Neural progenitor cell (in vitro differentiated cells): ENCODE measurements around the gene SLC25A20. TPM values are rescaled to one million over a fixed set of nuclear protein-coding genes. Genes with fewer than 3 reads are reported as not detected.

Experiments used
- DNase-seq: peaks from one replicate; pipeline ENCODE4 v3.0.0-alpha.2; 2016; ENCODE audit warnings: low spot score
- H2AFZ ChIP-seq: fragments of 200-600 bp; sonication (generic); replicated peaks from 2 replicates; pipeline ENCODE4 v1.6.1; 2016; ENCODE audit warnings: antibody characterized with exemption
- H3F3A ChIP-seq: fragments of 200-600 bp; sonication (generic); 2 replicates; pipeline ENCODE4 v1.6.1; 2016; ENCODE audit warnings: antibody characterized with exemption, low read depth
- H3K27ac ChIP-seq: fragments of 200-600 bp; sonication (generic); 2 replicates; pipeline ENCODE4 v1.5.1; 2016; ENCODE audit warnings: mild to moderate bottlenecking
- H3K27me3 ChIP-seq: fragments of 200-600 bp; sonication (generic); 2 replicates; pipeline ENCODE4 v1.6.1; 2016; ENCODE audit warnings: mild to moderate bottlenecking, moderate library complexity
- H3K36me3 ChIP-seq: fragments of 200-600 bp; sonication (generic); 2 replicates; pipeline ENCODE4 v1.5.1; 2016
- H3K4me1 ChIP-seq: fragments of 200-600 bp; sonication (generic); 2 replicates; pipeline ENCODE4 v1.6.1; 2016; ENCODE audit warnings: mixed run types
- H3K4me2 ChIP-seq: fragments of 200-600 bp; sonication (generic); 2 replicates; pipeline ENCODE4 v1.6.1; 2016
- H3K4me3 ChIP-seq: fragments of 200-600 bp; sonication (generic); 2 replicates; pipeline ENCODE4 v1.5.1; 2016
- H3K79me2 ChIP-seq: fragments of 200-600 bp; sonication (generic); 2 replicates; pipeline ENCODE4 v1.6.1; 2016; ENCODE audit warnings: low read depth
- H3K9ac ChIP-seq: fragments of 200-600 bp; sonication (generic); 2 replicates; pipeline ENCODE4 v1.6.1; 2016
- H3K9me3 ChIP-seq: fragments of 200-600 bp; sonication (generic); 2 replicates; pipeline ENCODE4 v1.5.1; 2016; ENCODE audit warnings: low read depth
- H4K20me1 ChIP-seq: fragments of 200-600 bp; sonication (generic); 2 replicates; pipeline ENCODE4 v1.6.1; 2016; ENCODE audit warnings: low read depth
- H3K27ac Mint-ChIP-seq: 3 replicates; pipeline ENCODE4 v1.8.0; 2021; ENCODE audit warnings: mixed read lengths
- H3K27me3 Mint-ChIP-seq: 2 replicates; pipeline ENCODE4 v1.8.0; 2022; ENCODE audit warnings: low read depth, mild to moderate bottlenecking, inconsistent platforms, moderate library complexity, mixed read lengths; ENCODE audit not compliant: insufficient read depth
- H3K36me3 Mint-ChIP-seq: 3 replicates; pipeline ENCODE4 v1.8.0; 2021; ENCODE audit warnings: mixed read lengths
- H3K4me1 Mint-ChIP-seq: 3 replicates; pipeline ENCODE4 v1.8.0; 2021; ENCODE audit warnings: mixed read lengths
- H3K4me3 Mint-ChIP-seq: 3 replicates; pipeline ENCODE4 v1.8.0; 2021; ENCODE audit warnings: mild to moderate bottlenecking, moderate library complexity, mixed read lengths
- H3K9me3 Mint-ChIP-seq: 3 replicates; pipeline ENCODE4 v1.8.0; 2020; ENCODE audit warnings: mixed read lengths
- EZH2 ChIP-seq: fragments of 200-600 bp; sonication (generic); IDR thresholded peaks from 2 replicates; pipeline ENCODE4 v1.6.1; 2017; ENCODE audit warnings: antibody characterized with exemption, mild to moderate bottlenecking, moderate library complexity
- EZH2phosphoT487 ChIP-seq: fragments of 200-600 bp; sonication (generic); IDR thresholded peaks from 2 replicates; pipeline ENCODE4 v1.6.1; 2017; ENCODE audit warnings: antibody characterized with exemption
- total RNA-seq: library from RNA; depleted of rRNA; stranded (reverse); fragments of >200 nt; gene quantifications from 2 replicates; pipeline ENCODE4 v1.2.3, GENCODE V29; 2015; ENCODE audit warnings: low replicate concordance
- TF ChIP-seq, protein P1 (sequence below): fragments of 200-600 bp; sonication (generic); IDR thresholded peaks from 2 replicates; pipeline ENCODE4 v1.5.1; 2017; ENCODE audit warnings: antibody characterized with exemption, mild to moderate bottlenecking

SLC25A20 gene, protein sequence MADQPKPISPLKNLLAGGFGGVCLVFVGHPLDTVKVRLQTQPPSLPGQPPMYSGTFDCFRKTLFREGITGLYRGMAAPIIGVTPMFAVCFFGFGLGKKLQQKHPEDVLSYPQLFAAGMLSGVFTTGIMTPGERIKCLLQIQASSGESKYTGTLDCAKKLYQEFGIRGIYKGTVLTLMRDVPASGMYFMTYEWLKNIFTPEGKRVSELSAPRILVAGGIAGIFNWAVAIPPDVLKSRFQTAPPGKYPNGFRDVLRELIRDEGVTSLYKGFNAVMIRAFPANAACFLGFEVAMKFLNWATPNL
- total RNA-seq, result 4.3 and 12.5 TPM in 2 replicates

DNA sequence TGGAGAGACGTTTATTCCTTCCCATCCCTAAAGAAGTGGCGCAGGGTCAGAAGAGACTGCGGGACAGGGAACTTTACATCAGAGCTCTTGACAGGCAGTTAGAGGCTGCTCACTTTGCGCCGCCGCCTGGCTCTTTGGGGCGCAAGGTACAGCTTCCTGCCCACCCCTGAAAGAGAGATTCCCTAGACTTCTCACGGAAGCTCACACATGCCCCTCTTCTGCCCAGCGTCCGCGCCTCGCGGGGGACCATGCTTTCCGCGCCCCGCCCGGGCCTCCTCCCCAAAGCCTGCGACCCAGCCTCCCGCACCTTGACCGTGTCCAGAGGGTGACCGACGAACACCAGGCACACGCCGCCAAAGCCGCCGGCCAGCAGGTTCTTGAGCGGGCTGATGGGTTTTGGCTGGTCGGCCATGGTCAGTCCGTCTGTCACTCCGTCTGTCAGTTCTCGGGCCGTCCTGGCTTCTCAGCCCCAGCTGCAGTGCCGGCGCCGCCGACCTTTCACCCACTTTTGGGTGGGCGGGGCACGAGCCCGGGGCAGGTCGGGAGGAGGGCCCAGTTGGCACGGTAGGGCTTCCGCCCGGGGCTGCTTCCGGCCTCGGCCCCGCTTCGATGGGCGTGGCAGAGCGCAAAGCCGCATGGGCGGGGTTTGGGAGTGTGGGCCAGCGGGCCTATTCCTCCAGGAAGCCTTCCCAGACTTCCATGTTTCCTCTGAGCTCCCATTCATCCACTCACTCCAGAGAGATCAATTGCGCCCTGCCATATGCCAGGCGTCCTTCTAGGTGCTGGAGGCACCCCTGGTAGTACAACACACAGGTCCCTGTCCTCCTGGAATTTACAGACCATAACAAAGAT lies at the start of gene SLC25A20:
Gene SLC25A20, minus strand, starts transcription at position 500 of the 852 bp plus-strand sequence. Its CDS starts 88 bp downstream, at position 412.
- no peaks in the 10 kb centered on the region for H3K36me3 Mint-ChIP-seq
- peak within 1 kb of the TSS; percentile 62 for H3K4me3 ChIP-seq
- peak within 1 kb of the TSS; percentile 82 for H3K4me2 ChIP-seq

DNA sequence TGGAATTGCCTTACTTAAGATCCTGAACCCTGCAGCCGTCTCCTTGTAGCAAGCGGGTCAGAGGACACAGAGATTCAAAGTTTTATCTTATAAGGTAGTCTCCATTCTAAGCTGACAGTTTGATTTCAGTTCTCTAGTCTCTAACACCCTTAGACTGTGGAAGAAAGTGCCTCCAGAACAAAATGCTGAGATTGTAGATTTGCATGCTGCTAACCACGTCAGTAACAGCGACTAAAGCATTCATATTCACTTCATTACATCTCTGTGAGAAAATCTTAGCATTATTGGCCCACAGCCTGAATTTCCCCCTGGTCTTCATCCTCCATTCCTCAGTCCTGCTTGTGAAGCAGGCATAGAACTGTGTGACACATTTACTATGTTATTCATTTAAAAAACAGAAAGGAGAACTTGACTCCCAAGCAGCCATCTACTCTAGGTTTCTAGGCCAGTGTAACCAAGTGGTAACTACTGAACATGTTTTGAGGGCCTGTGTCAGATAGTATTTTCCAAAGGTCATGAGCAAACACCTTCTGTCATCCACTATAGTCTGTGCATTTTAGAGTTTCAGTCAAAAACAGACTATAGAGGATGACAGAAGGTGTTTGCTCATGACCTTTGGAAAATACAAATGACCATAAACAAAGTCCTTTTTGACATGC lies 47.3 kb upstream of the SLC25A20 start:
- H4K20me1 ChIP-seq, result peaks cover 17% of the 10 kb centered on the region
- no peak overlapping the region for H3K4me3 Mint-ChIP-seq
- H3K4me2 ChIP-seq, result no peak overlapping the region
- no peaks in the 10 kb centered on the region for H3K27me3 ChIP-seq
- peaks cover 8% of the 10 kb centered on the region for H3K4me1 ChIP-seq
- H3K36me3 Mint-ChIP-seq, result peaks cover 17% of the 10 kb centered on the region
- DNase-seq, result no peak
- H3K9me3 Mint-ChIP-seq, result no peaks in the 10 kb centered on the region
- no peak overlapping the region for H3K27ac Mint-ChIP-seq
- H3K9ac ChIP-seq, result no peak overlapping the region
- H3K4me3 ChIP-seq, result no peak overlapping the region
- H3K27ac ChIP-seq, result no peak overlapping the region
- no peaks in the 10 kb centered on the region for H3K36me3 ChIP-seq
- H2AFZ ChIP-seq, result no peak overlapping the region
- no peaks in the 10 kb centered on the region for H3F3A ChIP-seq
- TF ChIP-seq, protein P1, sequence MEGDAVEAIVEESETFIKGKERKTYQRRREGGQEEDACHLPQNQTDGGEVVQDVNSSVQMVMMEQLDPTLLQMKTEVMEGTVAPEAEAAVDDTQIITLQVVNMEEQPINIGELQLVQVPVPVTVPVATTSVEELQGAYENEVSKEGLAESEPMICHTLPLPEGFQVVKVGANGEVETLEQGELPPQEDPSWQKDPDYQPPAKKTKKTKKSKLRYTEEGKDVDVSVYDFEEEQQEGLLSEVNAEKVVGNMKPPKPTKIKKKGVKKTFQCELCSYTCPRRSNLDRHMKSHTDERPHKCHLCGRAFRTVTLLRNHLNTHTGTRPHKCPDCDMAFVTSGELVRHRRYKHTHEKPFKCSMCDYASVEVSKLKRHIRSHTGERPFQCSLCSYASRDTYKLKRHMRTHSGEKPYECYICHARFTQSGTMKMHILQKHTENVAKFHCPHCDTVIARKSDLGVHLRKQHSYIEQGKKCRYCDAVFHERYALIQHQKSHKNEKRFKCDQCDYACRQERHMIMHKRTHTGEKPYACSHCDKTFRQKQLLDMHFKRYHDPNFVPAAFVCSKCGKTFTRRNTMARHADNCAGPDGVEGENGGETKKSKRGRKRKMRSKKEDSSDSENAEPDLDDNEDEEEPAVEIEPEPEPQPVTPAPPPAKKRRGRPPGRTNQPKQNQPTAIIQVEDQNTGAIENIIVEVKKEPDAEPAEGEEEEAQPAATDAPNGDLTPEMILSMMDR, result no peak
- TF ChIP-seq EZH2phosphoT487 (no peak), EZH2 (no peak)
- no peaks in the 10 kb centered on the region for H3K4me1 Mint-ChIP-seq
- H3K27me3 Mint-ChIP-seq, result peaks cover 3% of the 10 kb centered on the region
- H3K79me2 ChIP-seq, result peaks cover 60% of the 10 kb centered on the region
- no peaks in the 10 kb centered on the region for H3K9me3 ChIP-seq

More for the DNA sequence above, at the start of gene SLC25A20:
- H3K4me1 Mint-ChIP-seq, result peaks cover 14% of the 10 kb centered on the region
- H3K27ac Mint-ChIP-seq, result no peak within 1 kb of the TSS
- Histone ChIP-seq H3K27me3 (peaks cover 10% of the 10 kb centered on the region), H4K20me1 (no peaks in the 10 kb centered on the region), H3K36me3 (no peaks in the 10 kb centered on the region), H3K9me3 (no peaks in the 10 kb centered on the region), H3K79me2 (no peaks in the 10 kb centered on the region), H3K9ac (no peak within 1 kb of the TSS), H2AFZ (peak within 1 kb of the TSS; percentile 69), H3F3A (peaks cover 13% of the 10 kb centered on the region), H3K27ac (no peak within 1 kb of the TSS), H3K4me1 (no peaks in the 10 kb centered on the region)
- peak within 1 kb of the TSS; percentile 85 for H3K4me3 Mint-ChIP-seq
- TF ChIP-seq EZH2, result no peak
- TF ChIP-seq, protein P1, result peak; percentile 3
- peaks cover 6% of the 10 kb centered on the region for H3K27me3 Mint-ChIP-seq
- H3K9me3 Mint-ChIP-seq, result no peaks in the 10 kb centered on the region
- peak; percentile 91 for DNase-seq

DNA sequence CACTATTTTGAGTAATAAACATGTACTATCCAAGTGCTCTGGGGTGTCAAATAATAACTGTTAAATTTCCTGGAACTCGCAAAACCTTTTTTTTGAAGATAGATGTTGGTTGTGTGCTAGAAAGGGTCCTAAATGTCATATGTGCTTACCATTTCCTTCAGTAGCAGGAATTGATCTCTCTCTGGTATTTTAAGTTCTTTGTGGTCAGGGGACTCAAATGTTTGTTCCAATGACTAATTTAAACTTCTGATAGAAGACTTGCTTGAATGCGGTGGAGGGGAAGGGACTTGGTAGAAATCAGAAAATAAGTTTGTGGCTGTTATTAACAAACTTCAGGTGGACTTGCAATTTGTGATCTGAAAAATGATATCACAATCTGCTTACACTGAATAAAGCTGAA lies 46.8 kb upstream of the SLC25A20 start:
- Histone ChIP-seq H3K9me3 (no peaks in the 10 kb centered on the region), H3K27me3 (no peaks in the 10 kb centered on the region), H3K9ac (no peak overlapping the region), H3F3A (no peaks in the 10 kb centered on the region), H4K20me1 (peaks cover 17% of the 10 kb centered on the region), H3K4me2 (no peak overlapping the region), H2AFZ (no peak overlapping the region), H3K36me3 (no peaks in the 10 kb centered on the region), H3K4me3 (no peak overlapping the region), H3K27ac (no peak overlapping the region), H3K4me1 (peaks cover 8% of the 10 kb centered on the region), H3K79me2 (peaks cover 54% of the 10 kb centered on the region)
- Mint-ChIP-seq H3K36me3 (peaks cover 17% of the 10 kb centered on the region), H3K27me3 (peaks cover 3% of the 10 kb centered on the region), H3K4me1 (no peaks in the 10 kb centered on the region), H3K27ac (no peak overlapping the region), H3K9me3 (no peaks in the 10 kb centered on the region), H3K4me3 (no peak overlapping the region)
- TF ChIP-seq, protein P1, result no peak
- TF ChIP-seq EZH2 (no peak), EZH2phosphoT487 (no peak)
- DNase-seq, result no peak
